ENCODE data around the gene NTPCR. TPM values are rescaled to one million over a fixed set of nuclear protein-coding genes. Genes with fewer than 3 reads are reported as not detected.

Gene NTPCR
- total RNA-seq, 1 experiment from 2014 or later: 45.3 TPM

DNA sequence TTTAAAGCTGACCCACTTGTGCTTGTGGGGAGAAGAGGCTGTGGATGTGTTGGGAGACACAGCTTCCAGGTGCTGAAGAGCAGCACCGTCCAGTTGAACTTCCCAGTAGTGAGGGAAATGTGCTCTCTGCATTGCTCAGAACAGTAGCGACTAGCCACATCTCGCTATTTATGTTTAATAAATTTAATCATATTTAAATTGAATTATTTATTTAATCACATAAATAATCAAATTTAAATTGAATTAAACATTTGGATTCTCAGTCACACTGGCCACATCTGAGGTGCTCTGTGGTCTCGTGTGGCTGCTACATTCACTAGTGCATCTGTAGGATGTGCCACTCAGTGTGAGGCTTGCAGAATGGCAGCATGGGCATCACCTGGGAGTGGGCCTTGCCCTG is 20.1 kb downstream of the NTPCR start:
- CTCF ChIA-PET: no interaction called here

DNA sequence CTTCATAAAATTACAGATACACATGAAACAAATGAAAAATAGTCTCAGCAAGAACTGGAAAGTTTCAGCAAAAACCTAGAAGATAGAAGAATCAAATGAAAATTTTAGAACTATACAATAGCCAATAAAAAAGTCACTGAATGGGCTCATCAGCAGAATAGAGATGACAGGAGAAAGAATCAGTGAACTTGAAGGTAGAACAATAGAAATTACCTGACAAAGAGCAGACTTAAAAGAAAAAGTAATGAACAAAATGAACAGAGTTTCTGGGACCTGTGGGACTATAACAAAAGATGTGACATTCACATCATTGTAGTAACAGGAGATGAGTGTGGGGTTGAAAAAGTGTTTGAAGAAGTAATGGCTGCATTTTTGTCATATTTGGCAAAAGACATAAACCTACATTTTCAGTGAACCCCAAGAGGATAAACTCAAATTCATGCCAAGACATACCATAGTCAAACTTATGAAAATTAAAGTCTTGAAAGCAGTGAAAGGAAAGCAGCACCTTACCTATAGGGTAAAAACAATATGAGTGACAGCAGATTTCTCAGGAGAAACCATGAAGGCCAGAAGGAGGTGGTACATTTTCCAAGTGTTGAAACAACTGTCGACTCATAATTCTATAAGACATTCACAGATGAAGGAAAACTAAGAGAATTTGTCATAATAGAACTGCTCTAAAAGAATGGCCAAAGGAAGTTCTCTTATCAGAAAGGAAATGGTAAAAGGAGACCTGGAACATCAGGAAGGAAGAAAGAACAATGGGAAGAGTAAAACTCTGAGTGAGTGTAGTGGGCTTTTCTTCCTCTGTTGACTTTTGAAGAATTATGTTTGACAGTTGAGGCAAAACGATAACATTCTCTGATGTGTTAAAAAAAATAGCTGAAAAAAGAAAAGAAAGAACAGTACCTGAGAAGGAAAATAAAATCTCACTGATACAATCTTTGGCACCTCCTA is 23.5 kb downstream of the NTPCR start:
- no peak overlapping the region for H2AFZ ChIP-seq
- DNase-seq: no peak
- TF ChIP-seq, protein P1, sequence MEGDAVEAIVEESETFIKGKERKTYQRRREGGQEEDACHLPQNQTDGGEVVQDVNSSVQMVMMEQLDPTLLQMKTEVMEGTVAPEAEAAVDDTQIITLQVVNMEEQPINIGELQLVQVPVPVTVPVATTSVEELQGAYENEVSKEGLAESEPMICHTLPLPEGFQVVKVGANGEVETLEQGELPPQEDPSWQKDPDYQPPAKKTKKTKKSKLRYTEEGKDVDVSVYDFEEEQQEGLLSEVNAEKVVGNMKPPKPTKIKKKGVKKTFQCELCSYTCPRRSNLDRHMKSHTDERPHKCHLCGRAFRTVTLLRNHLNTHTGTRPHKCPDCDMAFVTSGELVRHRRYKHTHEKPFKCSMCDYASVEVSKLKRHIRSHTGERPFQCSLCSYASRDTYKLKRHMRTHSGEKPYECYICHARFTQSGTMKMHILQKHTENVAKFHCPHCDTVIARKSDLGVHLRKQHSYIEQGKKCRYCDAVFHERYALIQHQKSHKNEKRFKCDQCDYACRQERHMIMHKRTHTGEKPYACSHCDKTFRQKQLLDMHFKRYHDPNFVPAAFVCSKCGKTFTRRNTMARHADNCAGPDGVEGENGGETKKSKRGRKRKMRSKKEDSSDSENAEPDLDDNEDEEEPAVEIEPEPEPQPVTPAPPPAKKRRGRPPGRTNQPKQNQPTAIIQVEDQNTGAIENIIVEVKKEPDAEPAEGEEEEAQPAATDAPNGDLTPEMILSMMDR (conservative IDR thresholded peaks at IDR 0.05): no peak
- TF ChIP-seq EZH2 (IDR thresholded peaks at IDR 0.05; ENCODE audit: low read depth): no peak
- no peaks in the 10 kb centered on the region for H3K79me2 ChIP-seq (ENCODE audit: low read depth)
- H3K27me3 ChIP-seq (ENCODE audit: insufficient read depth, low read depth): no peaks in the 10 kb centered on the region
- no peaks in the 10 kb centered on the region for H3F3A ChIP-seq (ENCODE audit: insufficient read depth, low read depth)
- POLR2A ChIA-PET (ENCODE audit: unreplicated experiment): no interaction called here
- no peaks in the 10 kb centered on the region for H3K4me1 ChIP-seq (replicated peaks; ENCODE audit: insufficient read depth)
- H3K9me2 ChIP-seq (ENCODE audit: insufficient read depth): no peaks in the 10 kb centered on the region
- no peak overlapping the region for H3K27ac ChIP-seq
- CTCF ChIA-PET: no interaction called here
- intact Hi-C loops (cut with micrococcal nuclease; ENCODE audit: unreplicated experiment): no loop called here
- no peaks in the 10 kb centered on the region for H4K20me1 ChIP-seq (ENCODE audit: insufficient read depth)
- peaks cover 14% of the 10 kb centered on the region for H3K9me3 ChIP-seq (ENCODE audit: insufficient read depth, low read depth)
- no TSS peak for BruUV-seq (replicated peaks)
- H3K4me2 ChIP-seq: no peak overlapping the region
- no peak overlapping the region for H3K4me3 ChIP-seq
- peaks cover 40% of the 10 kb centered on the region for H3K36me3 ChIP-seq (ENCODE audit: low read depth)

More for the DNA sequence above, 20.1 kb downstream of the NTPCR start:
- no peaks in the 10 kb centered on the region for H3K79me2 ChIP-seq (ENCODE audit: low read depth)
- no peaks in the 10 kb centered on the region for H3K9me2 ChIP-seq (ENCODE audit: insufficient read depth)
- TF ChIP-seq, protein P1 (conservative IDR thresholded peaks at IDR 0.05): no peak
- TF ChIP-seq EZH2 (IDR thresholded peaks at IDR 0.05; ENCODE audit: low read depth): no peak
- peaks cover 42% of the 10 kb centered on the region for H3K36me3 ChIP-seq (ENCODE audit: low read depth)
- H3K9me3 ChIP-seq (ENCODE audit: insufficient read depth, low read depth): peaks cover 14% of the 10 kb centered on the region
- no peak overlapping the region for H3K4me2 ChIP-seq
- POLR2A ChIA-PET (ENCODE audit: unreplicated experiment): interaction anchor here (0.5 kb wide), 1 partner anchor 143 kb away, joined by 4 read pairs; no protein-coding TSS in a partner anchor
- H3K4me1 ChIP-seq (replicated peaks; ENCODE audit: insufficient read depth): no peaks in the 10 kb centered on the region
- no TSS peak for BruUV-seq (replicated peaks)
- no peaks in the 10 kb centered on the region for H3F3A ChIP-seq (ENCODE audit: insufficient read depth, low read depth)
- DNase-seq: no peak
- H3K4me3 ChIP-seq: no peak overlapping the region
- H4K20me1 ChIP-seq (ENCODE audit: insufficient read depth): no peaks in the 10 kb centered on the region
- H2AFZ ChIP-seq: no peak overlapping the region
- H3K27ac ChIP-seq: no peak overlapping the region
- no peaks in the 10 kb centered on the region for H3K27me3 ChIP-seq (ENCODE audit: insufficient read depth, low read depth)
- intact Hi-C loops (cut with micrococcal nuclease; ENCODE audit: unreplicated experiment): no loop called here

DNA sequence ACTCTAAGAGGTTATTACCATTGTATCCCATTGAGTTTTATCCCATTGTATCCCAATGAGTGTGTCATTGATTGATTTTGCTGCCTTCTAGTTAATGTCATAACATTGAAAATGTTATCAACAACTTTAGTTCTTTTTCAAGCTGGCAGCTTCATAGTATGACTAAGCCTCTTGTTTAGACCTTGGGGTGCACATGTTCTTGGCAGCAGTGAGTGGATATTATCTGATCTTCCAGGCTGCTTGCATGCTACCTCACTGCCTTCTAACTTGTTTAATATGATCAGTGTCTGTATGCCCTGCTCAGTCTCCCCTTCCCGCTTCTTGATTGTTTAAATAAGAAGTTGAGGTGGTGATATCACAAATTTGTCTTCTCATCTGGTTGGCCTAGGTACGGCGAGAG is 24.6 kb downstream of the NTPCR start:
- Histone ChIP-seq H3K27me3 (ENCODE audit: insufficient read depth, low read depth) (no peaks in the 10 kb centered on the region), H3K4me2 (no peak overlapping the region), H3K9me2 (ENCODE audit: insufficient read depth) (no peaks in the 10 kb centered on the region), H4K20me1 (ENCODE audit: insufficient read depth) (no peaks in the 10 kb centered on the region), H3K9me3 (ENCODE audit: insufficient read depth, low read depth) (peaks cover 14% of the 10 kb centered on the region), H3K4me1 (replicated peaks; ENCODE audit: insufficient read depth) (no peaks in the 10 kb centered on the region), H3K36me3 (ENCODE audit: low read depth) (peaks cover 38% of the 10 kb centered on the region), H2AFZ (no peak overlapping the region), H3F3A (ENCODE audit: insufficient read depth, low read depth) (no peaks in the 10 kb centered on the region), H3K4me3 (no peak overlapping the region), H3K27ac (no peak overlapping the region), H3K79me2 (ENCODE audit: low read depth) (no peaks in the 10 kb centered on the region)
- BruUV-seq (replicated peaks): no TSS peak
- TF ChIP-seq, protein P1 (conservative IDR thresholded peaks at IDR 0.05): no peak
- TF ChIP-seq EZH2 (IDR thresholded peaks at IDR 0.05; ENCODE audit: low read depth): no peak
- POLR2A ChIA-PET (ENCODE audit: unreplicated experiment): no interaction called here
- intact Hi-C loops (cut with micrococcal nuclease; ENCODE audit: unreplicated experiment): no loop called here
- CTCF ChIA-PET: no interaction called here
- no peak for DNase-seq

All from PC-9 (cell line).